ENCODE data around the gene VPS13C. TPM values are rescaled to one million over a fixed set of nuclear protein-coding genes. Genes with fewer than 3 reads are reported as not detected.

VPS13C gene
- total and polyA plus RNA-seq, 12 donors: 18.9 to 114 (median 55.2) TPM

GRCh38 chr15:61820212-61820611, 240.0 kb downstream of the VPS13C start:
- intact Hi-C loops (cut with DNase I): no loop called here
- H3K27me3 ChIP-seq: peaks cover 3% of the 10 kb centered on the region
- H3K9me3 ChIP-seq (replicated peaks in 1 of 3): no peaks in the 10 kb centered on the region
- H3K36me3 ChIP-seq (replicated peaks in 1 of 2): no peaks in the 10 kb centered on the region
- no peak overlapping the region for H3K4me3 ChIP-seq
- H3K27ac ChIP-seq: no peak overlapping the region
- WGBS, 4 donors: 71 to 89% (median 86%) methylated on average over 9 of the region's 9 CpGs
- TF ChIP-seq CTCF (IDR thresholded peaks at IDR 0.05) (no peak), POLR2A (IDR thresholded peaks at IDR 0.05) (no peak)
- H3K4me1 ChIP-seq (replicated peaks in 1 of 2): no peaks in the 10 kb centered on the region
- DNase-seq: no peak

- no peaks in the 10 kb centered on the region for H3K9me3 ChIP-seq (replicated peaks in 1 of 3)
- intact Hi-C loops (cut with DNase I): no loop called here
- H3K27me3 ChIP-seq: peaks cover 3% of the 10 kb centered on the region
- TF ChIP-seq POLR2A (IDR thresholded peaks at IDR 0.05) (no peak), CTCF (IDR thresholded peaks at IDR 0.05) (no peak)
- no peak overlapping the region for H3K27ac ChIP-seq
- WGBS, 4 donors: 84 to 89% (median 85%) methylated on average over 9 of the region's 9 CpGs
- no peaks in the 10 kb centered on the region for H3K36me3 ChIP-seq (replicated peaks in 1 of 2)
- H3K4me3 ChIP-seq: no peak overlapping the region
- no peaks in the 10 kb centered on the region for H3K4me1 ChIP-seq (replicated peaks in 1 of 2)
- DNase-seq: no peak
These were observed 240.9 kb downstream of the VPS13C start for GRCh38 chr15:61819386-61819785.

- H3K27ac ChIP-seq: no peak overlapping the region
- intact Hi-C loops (cut with DNase I): no loop called here
- H3K27me3 ChIP-seq: peaks cover 3% of the 10 kb centered on the region
- no peaks in the 10 kb centered on the region for H3K9me3 ChIP-seq (replicated peaks in 1 of 3)
- WGBS, 4 donors: 95 to 100% (median 96%) methylated on average over 2 of the region's 2 CpGs
- H3K4me1 ChIP-seq (replicated peaks in 1 of 2): no peaks in the 10 kb centered on the region
- H3K36me3 ChIP-seq (replicated peaks in 1 of 2): no peaks in the 10 kb centered on the region
- H3K4me3 ChIP-seq: no peak overlapping the region
- DNase-seq: no peak
- no peak for TF ChIP-seq POLR2A (IDR thresholded peaks at IDR 0.05)
- no peak for TF ChIP-seq CTCF (IDR thresholded peaks at IDR 0.05)
These were observed 241.4 kb downstream of the VPS13C start for GRCh38 chr15:61818801-61819200.

GRCh38 chr15:61816856-61817255, 243.4 kb downstream of the VPS13C start:
- 85 to 93% (median 87%) methylated on average over 6 to 7 of the region's 7 CpGs for WGBS, 4 donors
- no peak for DNase-seq

More at GRCh38 chr15:61816856-61817255, 243.4 kb downstream of the VPS13C start:
- Histone ChIP-seq H3K4me1 (replicated peaks in 1 of 2) (no peaks in the 10 kb centered on the region), H3K9me3 (replicated peaks in 1 of 3) (no peaks in the 10 kb centered on the region), H3K27ac (no peak overlapping the region), H3K4me3 (no peak overlapping the region), H3K36me3 (replicated peaks in 1 of 2) (no peaks in the 10 kb centered on the region), H3K27me3 (peaks cover 3% of the 10 kb centered on the region)
- intact Hi-C loops (cut with DNase I): no loop called here
- TF ChIP-seq CTCF (IDR thresholded peaks at IDR 0.05) (no peak), POLR2A (IDR thresholded peaks at IDR 0.05) (no peak)
